Keratinocyte (primary cell): ENCODE data around the gene SIRPG. TPM values are rescaled to one million over a fixed set of nuclear protein-coding genes. Genes with fewer than 3 reads are reported as not detected.

Source experiments
- DNase-seq: peaks from one replicate; pipeline ENCODE4 v3.0.0-alpha.2; 2011; ENCODE audit warnings: low read depth, missing footprints, low spot score
- FAIRE-seq: peaks from 2 replicates; lab custom pipeline; 2011; peaks lifted over from hg19 to GRCh38; lab: Jason Lieb, UNC
- H2AFZ ChIP-seq: 2 replicates; pipeline ENCODE4 v1.6.0; 2012; ENCODE audit warnings: low read length, control low read depth, inconsistent platforms; ENCODE audit not compliant: control insufficient read depth
- H3K27ac ChIP-seq: 2 replicates; pipeline ENCODE4 v1.5.1; 2011; ENCODE audit warnings: low read length; ENCODE audit not compliant: control insufficient read depth, insufficient read depth
- H3K27me3 ChIP-seq: 3 replicates; pipeline ENCODE4 v1.6.0; 2011; ENCODE audit warnings: low read length; ENCODE audit not compliant: control insufficient read depth, insufficient read depth; ENCODE audit errors: extremely low read depth
- H3K36me3 ChIP-seq, 2 experiments: 2 replicates in 1 of 2; 3 replicates in 1 of 2; pipeline ENCODE4 v1.5.1; 2011; ENCODE audit warnings: low read length in 2 of 2, mild to moderate bottlenecking in 1 of 2; ENCODE audit not compliant: control insufficient read depth in 2 of 2, insufficient read depth in 2 of 2; ENCODE audit errors: extremely low read depth in 1 of 2
- H3K4me1 ChIP-seq: 3 replicates; pipeline ENCODE4 v1.5.1; 2011; ENCODE audit warnings: low read length; ENCODE audit not compliant: control insufficient read depth, insufficient read depth; ENCODE audit errors: extremely low read depth
- H3K4me2 ChIP-seq: 3 replicates; pipeline ENCODE4 v1.6.0; 2011; ENCODE audit warnings: low read depth, low read length; ENCODE audit not compliant: control insufficient read depth, insufficient read depth; ENCODE audit errors: extremely low read depth
- H3K4me3 ChIP-seq, 3 experiments: fragments of 200-600 bp in 1 of 3; sonication (generic) in 1 of 3; 2 replicates in 2 of 3; 3 replicates in 1 of 3; pipeline ENCODE4 v1.5.1; 2011 to 2016; ENCODE audit warnings: low read length in 3 of 3, mild to moderate bottlenecking in 3 of 3, control low read depth in 2 of 3, inconsistent platforms in 1 of 3, low read depth in 1 of 3, mixed read lengths in 1 of 3, mixed run types in 1 of 3, moderate library complexity in 1 of 3; ENCODE audit not compliant: control insufficient read depth in 2 of 3, insufficient read depth in 2 of 3; ENCODE audit errors: extremely low read depth in 1 of 3
- H3K79me2 ChIP-seq: 2 replicates; pipeline ENCODE4 v1.6.0; 2012; ENCODE audit warnings: low read length; ENCODE audit not compliant: control insufficient read depth, insufficient read depth
- H3K9ac ChIP-seq: 3 replicates; pipeline ENCODE4 v1.6.0; 2011; ENCODE audit warnings: low read length; ENCODE audit not compliant: control insufficient read depth, insufficient read depth; ENCODE audit errors: extremely low read depth
- H3K9me1 ChIP-seq: 3 replicates; pipeline ENCODE4 v1.6.0; 2011; ENCODE audit warnings: low read length; ENCODE audit not compliant: control insufficient read depth, insufficient read depth; ENCODE audit errors: extremely low read depth
- H3K9me3 ChIP-seq: 2 replicates; pipeline ENCODE4 v1.5.1; 2012; ENCODE audit warnings: low read depth, low read length; ENCODE audit not compliant: control insufficient read depth
- H4K20me1 ChIP-seq: 3 replicates; pipeline ENCODE4 v1.6.0; 2011; ENCODE audit warnings: low read length; ENCODE audit not compliant: control insufficient read depth, insufficient read depth; ENCODE audit errors: extremely low read depth
- EZH2 ChIP-seq: IDR thresholded peaks from one replicate; pipeline ENCODE4 v1.6.1; 2012; ENCODE audit warnings: inconsistent platforms, mild to moderate bottlenecking, low read length, moderate library complexity
- dilution Hi-C: fragments of 300-500 bp; cut with MboI; formaldehyde crosslinking; loops from one replicate; pipeline ENCODE4 v1.7.0; 2020; ENCODE audit warnings: low sequenced_read_pairs; ENCODE audit not compliant: extremely low pct_ligation_motif_present
- polyA plus RNA-seq, 5 experiments: library from polyadenylated mRNA; depleted of rRNA in 3 of 5; stranded (reverse) in 3 of 5; stranded (forward) in 1 of 5; unstranded in 1 of 5; fragments of >200 nt; gene quantifications; 1 replicate in 1 of 5; 2 replicates in 3 of 5; 3 replicates in 1 of 5; pipeline versions ENCODE4 v1.2.1 to v1.2.3, GENCODE V29; 2011 to 2012; ENCODE audit warnings: missing spikeins in 2 of 5, low read depth in 1 of 5, low replicate concordance in 1 of 5
- TF ChIP-seq, protein P1 (sequence below), 3 experiments: IDR thresholded peaks in 1 of 3; conservative IDR thresholded peaks in 1 of 3; optimal IDR thresholded peaks in 1 of 3; 2 replicates in 2 of 3; 3 replicates in 1 of 3; pipeline versions ENCODE3 to v1.5.1; 2011; ENCODE audit warnings: low read length in 3 of 3, mild to moderate bottlenecking in 3 of 3, moderate library complexity in 2 of 3, control low read depth in 1 of 3, inconsistent platforms in 1 of 3; ENCODE audit not compliant: insufficient read depth in 2 of 3; ENCODE audit errors: extremely low read depth in 1 of 3

SIRPG gene
- polyA plus RNA-seq, 1 donor (not counting 4 experiments of a cell fraction or from before 2014, with no cell fraction given), result not detected

DNA sequence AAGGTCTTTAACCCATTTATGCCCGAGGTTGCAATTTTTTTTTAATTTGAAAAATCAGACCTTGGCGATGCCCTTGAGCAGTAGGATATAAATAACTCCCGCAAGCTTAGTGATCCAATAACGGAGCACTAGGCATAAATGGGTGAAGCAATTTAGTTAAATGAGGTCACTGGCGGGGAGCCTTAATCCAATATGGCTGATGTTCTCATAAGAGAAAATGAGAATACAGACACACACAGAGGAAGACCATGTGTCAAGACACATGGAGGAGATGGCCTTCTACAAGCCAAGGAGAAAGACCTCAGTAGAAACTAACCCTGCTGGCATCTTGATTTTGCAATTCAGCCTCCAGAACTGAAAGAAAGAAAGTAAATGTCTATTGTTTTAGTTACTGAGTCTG is 735 bp downstream of the SIRPG start:
- H3K9me1 ChIP-seq, result no peaks in the 10 kb centered on the region
- FAIRE-seq (no peak), DNase-seq (no peak)
- H3K4me3 ChIP-seq, result no peak overlapping the region
- H3K4me2 ChIP-seq, result no peak overlapping the region
- no peaks in the 10 kb centered on the region for H3K27me3 ChIP-seq
- H3K36me3 ChIP-seq, result no peaks in the 10 kb centered on the region
- no peak overlapping the region for H2AFZ ChIP-seq
- no peaks in the 10 kb centered on the region for H4K20me1 ChIP-seq
- H3K79me2 ChIP-seq, result no peaks in the 10 kb centered on the region
- no peaks in the 10 kb centered on the region for H3K4me1 ChIP-seq
- H3K9me3 ChIP-seq, result no peaks in the 10 kb centered on the region
- no peak overlapping the region for H3K27ac ChIP-seq
- H3K9ac ChIP-seq, result no peak overlapping the region
- dilution Hi-C loops, result no loop called here
- TF ChIP-seq, protein P1, sequence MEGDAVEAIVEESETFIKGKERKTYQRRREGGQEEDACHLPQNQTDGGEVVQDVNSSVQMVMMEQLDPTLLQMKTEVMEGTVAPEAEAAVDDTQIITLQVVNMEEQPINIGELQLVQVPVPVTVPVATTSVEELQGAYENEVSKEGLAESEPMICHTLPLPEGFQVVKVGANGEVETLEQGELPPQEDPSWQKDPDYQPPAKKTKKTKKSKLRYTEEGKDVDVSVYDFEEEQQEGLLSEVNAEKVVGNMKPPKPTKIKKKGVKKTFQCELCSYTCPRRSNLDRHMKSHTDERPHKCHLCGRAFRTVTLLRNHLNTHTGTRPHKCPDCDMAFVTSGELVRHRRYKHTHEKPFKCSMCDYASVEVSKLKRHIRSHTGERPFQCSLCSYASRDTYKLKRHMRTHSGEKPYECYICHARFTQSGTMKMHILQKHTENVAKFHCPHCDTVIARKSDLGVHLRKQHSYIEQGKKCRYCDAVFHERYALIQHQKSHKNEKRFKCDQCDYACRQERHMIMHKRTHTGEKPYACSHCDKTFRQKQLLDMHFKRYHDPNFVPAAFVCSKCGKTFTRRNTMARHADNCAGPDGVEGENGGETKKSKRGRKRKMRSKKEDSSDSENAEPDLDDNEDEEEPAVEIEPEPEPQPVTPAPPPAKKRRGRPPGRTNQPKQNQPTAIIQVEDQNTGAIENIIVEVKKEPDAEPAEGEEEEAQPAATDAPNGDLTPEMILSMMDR (optimal IDR thresholded peaks at IDR 0.05 in 1 of 3, IDR thresholded peaks at IDR 0.05 in 1 of 3, conservative IDR thresholded peaks at IDR 0.05 in 1 of 3; ENCODE audit: extremely low read depth in 1 of 3, insufficient read depth in 2 of 3, low read length in 3 of 3), result no peak
- no peak for TF ChIP-seq EZH2

DNA sequence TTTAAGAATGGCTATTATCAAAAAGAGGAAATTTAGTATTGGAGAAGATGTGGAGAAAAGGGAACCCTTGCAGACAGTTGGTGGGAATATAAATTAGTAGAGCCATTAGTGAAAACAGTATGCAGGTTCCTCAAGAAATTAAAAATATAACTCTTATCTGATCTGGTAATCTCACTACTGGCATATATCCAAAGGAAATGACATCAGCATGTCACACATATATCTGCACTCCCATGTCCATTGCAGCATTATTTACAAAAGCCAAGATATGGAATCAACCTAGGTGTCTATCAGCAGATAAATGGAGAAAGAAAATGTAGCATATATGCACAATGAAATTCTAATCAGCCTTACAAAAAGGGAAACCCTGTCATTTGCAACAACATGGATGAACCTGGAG is 2.6 kb downstream of the SIRPG start:
- Histone ChIP-seq H3K9me3 (no peaks in the 10 kb centered on the region), H3K27ac (no peak overlapping the region), H3K4me1 (no peaks in the 10 kb centered on the region), H3K4me2 (no peak overlapping the region), H3K27me3 (no peaks in the 10 kb centered on the region), H4K20me1 (no peaks in the 10 kb centered on the region), H3K9ac (no peak overlapping the region), H2AFZ (no peak overlapping the region), H3K79me2 (no peaks in the 10 kb centered on the region), H3K9me1 (no peaks in the 10 kb centered on the region), H3K4me3 (no peak overlapping the region), H3K36me3 (no peaks in the 10 kb centered on the region)
- DNase-seq (no peak), FAIRE-seq (no peak)
- TF ChIP-seq EZH2, result no peak
- TF ChIP-seq, protein P1 (optimal IDR thresholded peaks at IDR 0.05 in 1 of 3, IDR thresholded peaks at IDR 0.05 in 1 of 3, conservative IDR thresholded peaks at IDR 0.05 in 1 of 3; ENCODE audit: extremely low read depth in 1 of 3, insufficient read depth in 2 of 3, low read length in 3 of 3), result no peak
- dilution Hi-C loops, result no loop called here
